BLaER1 (cell line): ENCODE results near the gene DPP10.

Experiments used
- H3K27ac ChIP-seq: shearing (Covaris generic); formaldehyde crosslinking; 2 replicates; pipeline ENCODE4 v1.8.1; 2022
- H3K27me3 ChIP-seq: shearing (Covaris generic); formaldehyde crosslinking; 2 replicates; pipeline ENCODE4 v1.8.1; 2022
- H3K36me3 ChIP-seq: shearing (Covaris generic); formaldehyde crosslinking; 2 replicates; pipeline ENCODE4 v1.8.1; 2022
- H3K4me1 ChIP-seq: shearing (Covaris generic); formaldehyde crosslinking; 2 replicates; pipeline ENCODE4 v1.8.1; 2022
- H3K4me2 ChIP-seq: shearing (Covaris generic); formaldehyde crosslinking; 2 replicates; pipeline ENCODE4 v1.8.1; 2022
- H3K4me3 ChIP-seq: shearing (Covaris generic); formaldehyde crosslinking; 2 replicates; pipeline ENCODE4 v1.8.1; 2022
- H3K9ac ChIP-seq: shearing (Covaris generic); formaldehyde crosslinking; 2 replicates; pipeline ENCODE4 v1.8.1; 2022
- H3K9me3 ChIP-seq: shearing (Covaris generic); formaldehyde crosslinking; 2 replicates; pipeline ENCODE4 v1.8.1; 2022
- H4K20me1 ChIP-seq: shearing (Covaris generic); formaldehyde crosslinking; 2 replicates; pipeline ENCODE4 v1.8.1; 2022
- Cebpa-rat ChIP-seq: shearing (Covaris generic); IDR thresholded peaks from 2 replicates; pipeline ENCODE4 v1.8.1; 2022

Gene DPP10

DNA sequence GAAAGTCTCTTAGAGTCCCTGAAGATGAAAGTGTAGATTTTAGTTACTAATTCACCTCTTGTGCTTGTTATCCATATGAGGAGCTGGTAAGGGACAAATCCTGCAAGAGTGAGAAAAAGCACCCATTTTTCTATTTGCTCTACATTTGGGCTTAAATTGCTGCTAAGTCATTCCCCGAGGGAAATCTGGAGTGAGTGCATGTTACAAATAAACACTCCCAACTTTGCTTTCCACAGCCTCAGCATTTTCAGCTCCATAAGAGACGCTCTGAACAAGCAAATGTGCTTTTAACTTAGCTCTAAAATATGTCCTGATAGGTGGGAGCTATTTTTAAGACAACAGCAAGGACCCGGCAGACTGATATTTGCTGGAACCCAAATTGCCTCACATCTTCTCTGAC is 126.7 kb downstream of the DPP10 start:
- H3K4me3 ChIP-seq = no peak overlapping the region
- no peak for TF ChIP-seq Cebpa-rat
- no peak overlapping the region for H3K27ac ChIP-seq
- H4K20me1 ChIP-seq = no peaks in the 10 kb centered on the region
- no peaks in the 10 kb centered on the region for H3K36me3 ChIP-seq
- no peaks in the 10 kb centered on the region for H3K27me3 ChIP-seq
- H3K4me2 ChIP-seq = no peak overlapping the region
- no peaks in the 10 kb centered on the region for H3K4me1 ChIP-seq
- no peaks in the 10 kb centered on the region for H3K9me3 ChIP-seq
- no peak overlapping the region for H3K9ac ChIP-seq

DNA sequence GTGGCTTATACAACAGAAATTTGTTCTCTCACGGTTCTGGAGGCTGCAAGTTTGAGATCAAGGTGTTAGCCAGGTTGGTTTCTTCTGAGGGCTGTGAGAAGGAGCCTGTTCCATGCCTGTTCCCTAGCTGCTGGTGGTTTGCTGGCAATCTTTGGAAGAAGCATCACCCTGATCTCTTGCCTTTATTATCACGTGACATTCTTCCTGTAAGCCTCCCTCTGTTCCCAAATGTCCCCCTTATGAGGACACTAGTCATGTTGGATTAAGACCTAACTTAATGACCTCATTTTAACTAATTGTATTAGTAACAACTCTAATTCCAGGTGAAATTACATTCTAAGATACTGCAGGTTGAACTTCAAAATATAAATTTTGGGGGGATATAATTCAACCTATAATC is 135.2 kb downstream of the DPP10 start:
- no peaks in the 10 kb centered on the region for H3K27me3 ChIP-seq
- no peaks in the 10 kb centered on the region for H3K4me1 ChIP-seq
- H3K4me3 ChIP-seq = no peak overlapping the region
- H3K36me3 ChIP-seq = no peaks in the 10 kb centered on the region
- H3K4me2 ChIP-seq = no peak overlapping the region
- H3K9ac ChIP-seq = no peak overlapping the region
- no peak overlapping the region for H3K27ac ChIP-seq
- no peak for TF ChIP-seq Cebpa-rat
- H3K9me3 ChIP-seq = no peaks in the 10 kb centered on the region
- H4K20me1 ChIP-seq = no peaks in the 10 kb centered on the region

DNA sequence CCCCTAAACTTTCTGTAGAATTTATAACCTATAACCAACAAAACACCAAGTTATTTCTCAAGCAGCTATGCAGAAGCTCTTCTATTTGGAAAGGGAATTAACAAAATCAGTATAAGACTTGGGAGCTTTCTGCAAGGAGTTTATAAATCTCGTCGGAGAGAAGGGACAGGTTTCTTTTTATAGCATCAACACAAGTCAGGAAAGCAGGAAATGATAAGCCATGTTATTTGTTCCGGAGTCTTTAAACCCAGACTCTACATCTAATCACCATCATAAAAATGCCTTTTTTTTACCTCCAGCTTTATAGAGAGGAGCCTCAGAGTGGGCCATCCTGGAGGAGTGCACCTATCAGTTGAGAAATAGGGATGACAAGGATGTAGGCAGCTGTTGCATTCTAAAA is 137.1 kb downstream of the DPP10 start:
- peak overlapping the region; percentile 11; the same call in 1 of the 2 replicates for H3K4me2 ChIP-seq
- no peak overlapping the region for H3K9ac ChIP-seq
- H3K27ac ChIP-seq = no peak overlapping the region
- no peaks in the 10 kb centered on the region for H3K4me1 ChIP-seq
- H4K20me1 ChIP-seq = no peaks in the 10 kb centered on the region
- no peaks in the 10 kb centered on the region for H3K36me3 ChIP-seq
- TF ChIP-seq Cebpa-rat = no peak
- no peak overlapping the region for H3K4me3 ChIP-seq
- H3K9me3 ChIP-seq = no peaks in the 10 kb centered on the region
- H3K27me3 ChIP-seq = no peaks in the 10 kb centered on the region

DNA sequence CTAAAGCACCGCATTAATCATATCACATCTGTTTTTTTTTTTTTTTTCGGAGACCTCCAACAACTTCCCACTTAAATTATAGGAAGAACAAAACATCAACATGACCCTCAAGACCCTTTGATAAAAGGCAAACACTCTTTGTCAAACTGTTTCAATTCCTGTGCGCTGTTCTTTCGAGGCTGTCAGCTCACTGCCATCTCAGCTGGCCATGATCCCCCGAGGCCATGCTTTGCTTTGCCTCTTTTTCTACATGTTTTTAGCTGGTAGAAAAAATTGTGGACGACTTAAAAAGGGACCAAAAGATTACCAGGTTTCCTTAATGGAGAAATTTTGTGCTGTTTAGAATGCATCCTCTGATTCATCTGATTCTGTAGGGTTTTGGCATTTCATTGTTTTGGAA is 138.2 kb downstream of the DPP10 start:
- no peak overlapping the region for H3K27ac ChIP-seq
- no peak overlapping the region for H3K9ac ChIP-seq
- H3K4me3 ChIP-seq = no peak overlapping the region
- no peaks in the 10 kb centered on the region for H3K27me3 ChIP-seq
- no peaks in the 10 kb centered on the region for H4K20me1 ChIP-seq
- TF ChIP-seq Cebpa-rat = no peak
- no peak overlapping the region for H3K4me2 ChIP-seq
- H3K4me1 ChIP-seq = no peaks in the 10 kb centered on the region
- H3K36me3 ChIP-seq = no peaks in the 10 kb centered on the region
- no peaks in the 10 kb centered on the region for H3K9me3 ChIP-seq

DNA sequence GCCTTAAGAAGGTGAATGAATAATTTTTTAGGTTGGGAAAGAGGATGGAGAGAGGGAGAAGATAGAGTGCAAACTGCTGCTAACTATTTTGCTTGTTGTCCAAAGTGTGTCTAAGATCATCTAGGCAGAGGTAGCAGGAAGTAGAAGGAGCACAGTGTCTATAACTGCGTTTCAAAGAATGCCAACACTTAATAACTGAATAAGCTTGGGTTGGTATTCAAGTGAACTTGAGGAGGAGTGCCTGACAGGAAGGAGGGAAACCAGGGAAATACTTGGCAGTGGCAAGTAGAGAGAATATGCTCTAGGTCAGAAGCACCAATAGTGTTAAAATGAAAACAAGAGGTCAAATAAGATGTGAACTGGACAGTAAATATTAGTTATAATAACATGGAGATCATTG is 155.9 kb downstream of the DPP10 start:
- TF ChIP-seq Cebpa-rat = no peak; the same call in 1 of the 2 replicates
- Histone ChIP-seq H4K20me1 (no peaks in the 10 kb centered on the region), H3K9ac (no peak overlapping the region), H3K4me3 (no peak overlapping the region), H3K4me2 (no peak overlapping the region), H3K9me3 (no peaks in the 10 kb centered on the region), H3K4me1 (no peaks in the 10 kb centered on the region), H3K27me3 (no peaks in the 10 kb centered on the region), H3K27ac (no peak overlapping the region), H3K36me3 (no peaks in the 10 kb centered on the region)

DNA sequence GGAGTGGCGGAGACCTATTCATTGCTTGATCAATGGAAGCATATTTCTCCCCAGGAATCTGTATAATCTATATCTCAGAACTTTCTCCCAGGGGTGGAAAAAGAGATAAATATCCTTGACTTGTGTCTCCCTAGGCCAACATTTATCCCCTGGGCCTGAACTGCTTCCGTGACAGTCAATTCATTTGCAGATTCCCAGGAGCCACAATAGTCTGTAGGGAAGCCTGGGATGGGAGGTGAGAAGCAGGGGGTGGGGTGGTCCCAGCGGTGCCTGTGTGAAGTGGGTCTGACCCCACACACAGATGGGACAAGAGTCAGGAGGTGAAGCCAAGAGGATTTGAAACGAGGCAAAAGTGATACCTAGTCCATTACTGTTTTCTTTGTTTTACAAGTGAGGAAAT is 166.8 kb downstream of the DPP10 start:
- Histone ChIP-seq H3K4me2 (no peak overlapping the region), H3K9me3 (no peaks in the 10 kb centered on the region)
- no peak for TF ChIP-seq Cebpa-rat

DNA sequence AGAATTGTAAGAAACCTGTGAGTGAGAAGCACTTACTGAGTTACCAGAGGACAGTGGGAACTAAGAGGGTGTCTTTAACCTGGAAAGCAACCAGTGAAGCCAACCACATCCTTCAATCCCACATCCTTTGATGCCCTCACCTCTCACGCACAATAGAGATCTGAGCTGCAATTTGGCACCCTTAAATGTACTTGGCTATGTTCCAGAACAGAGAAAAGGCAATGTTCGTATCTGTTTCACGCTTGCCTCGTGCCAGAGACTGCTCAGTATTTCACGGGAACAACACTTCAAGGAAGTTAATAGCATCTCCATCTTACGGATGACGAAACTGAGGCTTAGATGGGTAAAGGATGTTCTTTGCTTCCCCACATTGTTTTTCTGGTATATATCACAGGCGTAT is 167.4 kb downstream of the DPP10 start:
- no peak for TF ChIP-seq Cebpa-rat

More for the DNA sequence above, 166.8 kb downstream of the DPP10 start:
- Histone ChIP-seq H3K4me1 (no peaks in the 10 kb centered on the region; the same call in 1 of the 2 replicates), H3K9ac (no peak overlapping the region), H4K20me1 (no peaks in the 10 kb centered on the region), H3K27ac (no peak overlapping the region), H3K27me3 (no peaks in the 10 kb centered on the region), H3K4me3 (no peak overlapping the region), H3K36me3 (no peaks in the 10 kb centered on the region)

DNA sequence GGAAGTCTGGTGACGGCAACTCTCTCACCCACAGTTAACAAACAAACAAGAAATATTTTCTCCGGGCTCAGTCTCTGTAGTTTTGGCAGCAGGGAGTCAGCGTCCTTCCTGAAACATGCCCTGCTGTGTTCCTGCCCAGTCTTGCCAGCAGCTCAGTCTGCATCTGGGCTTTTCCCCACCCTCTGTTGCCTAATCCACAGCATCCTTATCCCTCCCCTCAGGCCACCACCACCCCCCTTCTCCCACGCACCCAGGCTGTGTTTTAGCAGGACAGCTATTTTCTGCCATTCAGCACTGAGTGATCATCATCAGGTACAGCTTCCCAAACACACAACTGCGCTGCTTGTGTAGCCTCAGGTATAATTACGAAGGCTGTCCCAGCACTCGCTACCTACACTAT is 168.2 kb downstream of the DPP10 start:
- Histone ChIP-seq H3K4me2 (no peak overlapping the region), H3K9me3 (no peaks in the 10 kb centered on the region), H3K27me3 (no peaks in the 10 kb centered on the region), H4K20me1 (no peaks in the 10 kb centered on the region), H3K36me3 (no peaks in the 10 kb centered on the region), H3K27ac (no peak overlapping the region), H3K4me1 (no peaks in the 10 kb centered on the region; the same call in 1 of the 2 replicates), H3K9ac (no peak overlapping the region), H3K4me3 (no peak overlapping the region)
- no peak for TF ChIP-seq Cebpa-rat

More for the DNA sequence above, 167.4 kb downstream of the DPP10 start:
- H3K4me1 ChIP-seq = no peaks in the 10 kb centered on the region; the same call in 1 of the 2 replicates
- H3K36me3 ChIP-seq = no peaks in the 10 kb centered on the region
- no peaks in the 10 kb centered on the region for H3K9me3 ChIP-seq
- H3K4me3 ChIP-seq = no peak overlapping the region
- H3K4me2 ChIP-seq = no peak overlapping the region
- no peak overlapping the region for H3K27ac ChIP-seq
- no peaks in the 10 kb centered on the region for H3K27me3 ChIP-seq
- H3K9ac ChIP-seq = no peak overlapping the region
- H4K20me1 ChIP-seq = no peaks in the 10 kb centered on the region

DNA sequence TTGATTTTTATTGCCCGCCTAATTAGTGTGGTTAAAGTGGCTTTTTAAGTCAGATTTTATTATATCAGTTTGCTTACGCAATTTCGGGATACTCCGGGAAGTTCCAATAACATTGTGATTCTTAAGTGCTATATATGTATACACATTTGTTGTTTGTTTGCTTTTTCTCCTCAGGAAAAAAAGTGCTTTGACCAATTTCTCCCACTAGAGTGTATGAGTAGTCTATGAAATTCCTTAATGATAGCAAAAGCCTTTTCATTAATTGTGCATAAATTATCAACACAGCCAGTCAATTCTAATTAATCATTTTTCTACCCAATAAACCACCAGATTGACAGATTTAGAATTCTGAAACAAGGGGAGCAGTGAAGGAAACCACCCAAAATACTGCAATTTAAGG is 172.2 kb downstream of the DPP10 start:
- no peaks in the 10 kb centered on the region for H3K36me3 ChIP-seq
- no peak overlapping the region for H3K4me3 ChIP-seq
- TF ChIP-seq Cebpa-rat = no peak

DNA sequence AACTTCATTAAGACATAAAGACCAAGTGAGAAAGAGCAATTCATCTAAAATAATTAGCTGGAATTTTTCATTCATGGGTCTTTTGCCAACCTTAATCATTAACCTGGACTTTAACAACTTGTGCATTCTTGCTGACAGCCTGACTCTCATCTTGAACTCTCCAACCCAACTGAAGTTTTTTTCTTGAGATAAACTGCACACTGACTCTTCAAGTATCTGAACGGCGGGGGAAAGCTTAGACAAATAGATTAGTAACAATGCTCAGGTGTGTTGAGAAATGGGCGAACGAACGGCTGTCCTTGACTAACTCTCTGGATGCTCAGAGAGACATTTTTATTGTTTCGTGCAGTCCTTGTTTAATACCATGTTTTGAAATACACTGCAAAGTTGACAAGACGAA is 186.0 kb downstream of the DPP10 start:
- no peak overlapping the region for H3K4me2 ChIP-seq
- H4K20me1 ChIP-seq = no peaks in the 10 kb centered on the region
- no peak for TF ChIP-seq Cebpa-rat
- no peak overlapping the region for H3K27ac ChIP-seq
- no peaks in the 10 kb centered on the region for H3K9me3 ChIP-seq
- no peak overlapping the region for H3K4me3 ChIP-seq
- no peaks in the 10 kb centered on the region for H3K36me3 ChIP-seq
- H3K27me3 ChIP-seq = no peaks in the 10 kb centered on the region
- no peaks in the 10 kb centered on the region for H3K4me1 ChIP-seq
- no peak overlapping the region for H3K9ac ChIP-seq

More for the DNA sequence above, 172.2 kb downstream of the DPP10 start:
- H3K27ac ChIP-seq = no peak overlapping the region
- no peak overlapping the region for H3K4me2 ChIP-seq
- H3K27me3 ChIP-seq = no peaks in the 10 kb centered on the region
- no peaks in the 10 kb centered on the region; the same call in 1 of the 2 replicates for H3K4me1 ChIP-seq
- no peak overlapping the region for H3K9ac ChIP-seq
- H4K20me1 ChIP-seq = no peaks in the 10 kb centered on the region
- H3K9me3 ChIP-seq = no peaks in the 10 kb centered on the region

DNA sequence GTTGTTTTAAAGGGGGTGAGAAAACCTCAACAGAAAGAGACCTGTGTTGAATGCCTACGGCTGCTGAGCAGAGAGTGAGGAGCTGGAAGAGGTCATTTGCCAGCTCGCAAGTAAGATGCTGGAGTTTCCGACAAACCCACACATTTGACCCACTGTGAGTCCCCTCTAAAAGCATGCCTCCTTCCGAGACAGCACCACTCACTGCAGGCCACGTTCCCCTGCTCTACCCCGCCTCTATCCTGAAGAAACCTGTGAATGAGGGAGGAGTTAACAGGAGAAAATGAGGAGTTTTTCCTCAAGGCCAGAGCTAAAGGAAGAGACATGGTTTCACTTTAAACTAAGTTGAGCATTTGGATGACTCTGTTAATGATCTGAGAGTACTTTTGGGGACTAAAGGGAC is 188.7 kb downstream of the DPP10 start:
- Histone ChIP-seq H3K36me3 (no peaks in the 10 kb centered on the region), H3K27ac (no peak overlapping the region), H3K4me2 (no peak overlapping the region), H3K9me3 (no peaks in the 10 kb centered on the region), H3K27me3 (no peaks in the 10 kb centered on the region), H3K4me1 (no peaks in the 10 kb centered on the region), H3K4me3 (no peak overlapping the region), H3K9ac (no peak overlapping the region), H4K20me1 (no peaks in the 10 kb centered on the region)
- no peak for TF ChIP-seq Cebpa-rat
